Progenitor cell of endocrine pancreas (in vitro differentiated cells): ENCODE results near the gene RBFA. TPM values are rescaled to one million over a fixed set of nuclear protein-coding genes. Genes with fewer than 3 reads are reported as not detected.

Experiments
- DNase-seq: peaks from one replicate; pipeline ENCODE4 v3.0.0; 2021; ENCODE audit warnings: low spot score; ENCODE audit not compliant: unreplicated experiment
- H3K27ac Mint-ChIP-seq: 2 replicates; pipeline ENCODE4 v1.8.0; 2021; ENCODE audit warnings: mild to moderate bottlenecking, moderate library complexity, mixed read lengths
- H3K27me3 Mint-ChIP-seq: 2 replicates; pipeline ENCODE4 v1.8.0; 2021; ENCODE audit warnings: mixed read lengths
- H3K36me3 Mint-ChIP-seq: 2 replicates; pipeline ENCODE4 v1.8.0; 2022; ENCODE audit warnings: mixed read lengths; ENCODE audit not compliant: insufficient read depth
- H3K4me1 Mint-ChIP-seq: 2 replicates; pipeline ENCODE4 v1.8.0; 2021; ENCODE audit warnings: low read depth, mixed read lengths
- H3K4me3 Mint-ChIP-seq: 2 replicates; pipeline ENCODE4 v1.8.0; 2021; ENCODE audit warnings: low read depth, mild to moderate bottlenecking, moderate library complexity, mixed read lengths
- H3K9me3 Mint-ChIP-seq: 2 replicates; pipeline ENCODE4 v1.8.0; 2021; ENCODE audit warnings: low read depth, mixed read lengths
- total RNA-seq: library from RNA; stranded (reverse); gene quantifications from 2 replicates; pipeline ENCODE4 v1.2.1, GENCODE V29; 2021
- TF ChIP-seq, protein P1 (sequence below): fragments of 200-600 bp; sonication (generic); IDR thresholded peaks from one replicate; pipeline ENCODE4 v1.5.0; 2021; ENCODE audit warnings: antibody characterized with exemption, mild to moderate bottlenecking; ENCODE audit not compliant: unreplicated experiment

RBFA gene
- total RNA-seq, 1 donor from 2014 or later, result 34.2 TPM

DNA sequence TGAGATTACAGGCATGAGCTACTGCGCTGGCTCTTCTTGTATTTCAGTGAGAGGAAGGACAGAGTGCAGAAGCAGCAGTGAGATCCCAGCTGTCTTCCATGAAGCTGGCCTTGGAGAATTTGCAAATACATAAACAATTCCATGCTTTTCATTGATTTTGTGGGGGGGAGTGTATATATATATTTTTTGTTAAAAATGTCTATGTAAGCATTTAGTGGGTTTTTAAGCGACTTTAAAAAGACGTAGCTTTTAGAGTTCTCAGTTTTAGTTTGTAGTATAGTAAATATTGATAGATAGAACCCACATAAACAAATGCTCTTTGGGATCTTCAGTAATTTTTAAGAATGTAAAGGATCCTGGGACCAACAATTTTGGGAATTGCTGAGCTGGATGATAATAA lies 6.3 kb downstream of the RBFA start:
- no peak overlapping the region for H3K27ac Mint-ChIP-seq
- peaks cover 11% of the 10 kb centered on the region for H3K4me1 Mint-ChIP-seq
- TF ChIP-seq, protein P1, sequence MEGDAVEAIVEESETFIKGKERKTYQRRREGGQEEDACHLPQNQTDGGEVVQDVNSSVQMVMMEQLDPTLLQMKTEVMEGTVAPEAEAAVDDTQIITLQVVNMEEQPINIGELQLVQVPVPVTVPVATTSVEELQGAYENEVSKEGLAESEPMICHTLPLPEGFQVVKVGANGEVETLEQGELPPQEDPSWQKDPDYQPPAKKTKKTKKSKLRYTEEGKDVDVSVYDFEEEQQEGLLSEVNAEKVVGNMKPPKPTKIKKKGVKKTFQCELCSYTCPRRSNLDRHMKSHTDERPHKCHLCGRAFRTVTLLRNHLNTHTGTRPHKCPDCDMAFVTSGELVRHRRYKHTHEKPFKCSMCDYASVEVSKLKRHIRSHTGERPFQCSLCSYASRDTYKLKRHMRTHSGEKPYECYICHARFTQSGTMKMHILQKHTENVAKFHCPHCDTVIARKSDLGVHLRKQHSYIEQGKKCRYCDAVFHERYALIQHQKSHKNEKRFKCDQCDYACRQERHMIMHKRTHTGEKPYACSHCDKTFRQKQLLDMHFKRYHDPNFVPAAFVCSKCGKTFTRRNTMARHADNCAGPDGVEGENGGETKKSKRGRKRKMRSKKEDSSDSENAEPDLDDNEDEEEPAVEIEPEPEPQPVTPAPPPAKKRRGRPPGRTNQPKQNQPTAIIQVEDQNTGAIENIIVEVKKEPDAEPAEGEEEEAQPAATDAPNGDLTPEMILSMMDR, result no peak
- no peaks in the 10 kb centered on the region for H3K27me3 Mint-ChIP-seq
- DNase-seq, result no peak
- no peak overlapping the region for H3K4me3 Mint-ChIP-seq
- peaks cover 17% of the 10 kb centered on the region for H3K36me3 Mint-ChIP-seq
- no peaks in the 10 kb centered on the region for H3K9me3 Mint-ChIP-seq

DNA sequence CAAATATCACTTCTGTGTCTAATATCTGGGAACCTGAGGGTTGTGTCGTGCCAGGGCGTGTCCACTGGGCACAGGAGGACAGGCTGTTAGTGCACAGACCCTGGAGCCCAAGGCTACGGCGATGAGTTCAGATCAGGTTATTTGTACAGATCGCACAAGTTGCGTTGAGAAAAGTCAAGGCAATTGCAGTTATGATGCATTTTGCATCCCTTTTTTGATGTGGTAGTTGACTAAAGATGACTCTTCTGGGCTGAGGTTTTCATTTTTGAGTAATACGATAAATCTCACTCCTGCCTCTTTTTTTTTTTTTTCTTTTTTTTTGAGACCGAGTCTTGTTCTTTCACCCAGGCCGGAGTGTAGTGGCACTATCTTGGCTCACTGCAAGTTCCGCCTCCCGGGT lies 7.2 kb downstream of the RBFA start:
- Mint-ChIP-seq H3K36me3 (peaks cover 21% of the 10 kb centered on the region), H3K4me3 (no peak overlapping the region), H3K9me3 (no peaks in the 10 kb centered on the region), H3K4me1 (peaks cover 4% of the 10 kb centered on the region), H3K27me3 (no peaks in the 10 kb centered on the region), H3K27ac (no peak overlapping the region)
- DNase-seq, result no peak
- TF ChIP-seq, protein P1, result no peak

DNA sequence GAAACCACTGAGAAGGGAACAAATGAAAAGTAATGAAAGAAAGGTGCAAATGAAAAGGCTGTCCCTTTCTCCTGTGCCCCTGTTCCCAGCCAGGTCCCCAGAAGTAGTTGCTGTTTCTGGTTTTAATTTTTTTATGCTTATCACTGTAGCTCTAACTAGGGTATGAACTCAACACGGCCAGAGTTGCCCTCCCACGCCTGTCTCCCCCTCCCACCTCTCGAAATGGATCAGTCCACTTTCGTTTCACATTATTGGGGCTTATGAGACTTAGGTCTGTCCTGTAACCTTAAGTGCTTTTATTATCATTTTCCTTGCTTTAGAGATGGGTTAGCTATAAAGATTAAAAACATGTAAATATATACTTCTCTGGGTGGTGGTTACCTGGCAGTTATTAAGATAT lies 8.6 kb downstream of the RBFA start:
- Mint-ChIP-seq H3K9me3 (no peaks in the 10 kb centered on the region), H3K36me3 (peaks cover 28% of the 10 kb centered on the region), H3K27ac (no peak overlapping the region), H3K27me3 (no peaks in the 10 kb centered on the region), H3K4me3 (no peak overlapping the region), H3K4me1 (peaks cover 3% of the 10 kb centered on the region)
- no peak for DNase-seq
- TF ChIP-seq, protein P1, result no peak

DNA sequence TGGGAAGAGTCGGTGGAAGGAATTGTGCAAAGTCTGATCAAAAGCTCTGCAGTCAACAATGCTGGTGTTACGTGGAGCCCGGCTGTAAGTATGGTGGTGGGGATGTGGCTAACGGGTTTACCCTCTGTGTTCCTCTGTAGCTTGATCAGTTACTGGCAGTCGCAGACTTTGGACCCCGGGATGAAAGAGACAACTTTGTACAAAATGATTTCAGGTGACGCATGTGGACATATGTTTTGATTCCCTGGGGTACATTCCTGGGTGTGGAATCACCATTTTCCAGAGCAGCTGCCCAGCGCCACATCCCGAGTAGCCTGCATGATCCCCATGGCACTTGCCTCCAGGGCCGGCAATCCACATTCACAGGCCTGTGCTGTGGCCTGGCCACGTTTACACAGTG lies 9.8 kb downstream of the RBFA start:
- H3K9me3 Mint-ChIP-seq, result peaks cover 3% of the 10 kb centered on the region
- H3K27ac Mint-ChIP-seq, result no peak overlapping the region
- H3K4me3 Mint-ChIP-seq, result no peak overlapping the region
- no peaks in the 10 kb centered on the region for H3K4me1 Mint-ChIP-seq
- H3K27me3 Mint-ChIP-seq, result no peaks in the 10 kb centered on the region
- peaks cover 30% of the 10 kb centered on the region for H3K36me3 Mint-ChIP-seq
- no peak for DNase-seq
- TF ChIP-seq, protein P1, result no peak

DNA sequence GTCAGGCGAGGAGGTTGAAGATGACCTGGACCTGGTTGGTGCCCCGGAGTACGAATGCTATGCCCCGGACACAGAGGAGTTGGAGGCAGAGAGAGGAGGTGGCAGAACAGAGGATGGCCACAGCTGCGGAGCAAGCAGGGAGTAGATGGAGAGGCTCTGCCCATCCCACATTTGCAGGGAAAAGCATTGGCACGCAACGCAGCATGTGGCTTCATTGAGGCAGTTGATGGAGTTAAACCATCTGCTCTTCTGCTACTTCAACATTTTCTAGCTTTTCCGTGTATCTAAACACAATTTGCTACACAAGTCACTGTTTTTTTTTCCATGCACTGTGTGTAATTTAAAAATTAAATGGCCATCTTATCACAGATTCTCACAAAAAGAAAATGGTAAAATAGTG lies 11.8 kb downstream of the RBFA start:
- Mint-ChIP-seq H3K4me1 (no peaks in the 10 kb centered on the region), H3K27ac (no peak overlapping the region), H3K9me3 (peaks cover 7% of the 10 kb centered on the region), H3K27me3 (no peaks in the 10 kb centered on the region), H3K4me3 (no peak overlapping the region), H3K36me3 (peaks cover 34% of the 10 kb centered on the region)
- DNase-seq, result no peak
- TF ChIP-seq, protein P1, result no peak
